ENCODE measurements around the gene KDM4C.

The KDM4C gene

DNA sequence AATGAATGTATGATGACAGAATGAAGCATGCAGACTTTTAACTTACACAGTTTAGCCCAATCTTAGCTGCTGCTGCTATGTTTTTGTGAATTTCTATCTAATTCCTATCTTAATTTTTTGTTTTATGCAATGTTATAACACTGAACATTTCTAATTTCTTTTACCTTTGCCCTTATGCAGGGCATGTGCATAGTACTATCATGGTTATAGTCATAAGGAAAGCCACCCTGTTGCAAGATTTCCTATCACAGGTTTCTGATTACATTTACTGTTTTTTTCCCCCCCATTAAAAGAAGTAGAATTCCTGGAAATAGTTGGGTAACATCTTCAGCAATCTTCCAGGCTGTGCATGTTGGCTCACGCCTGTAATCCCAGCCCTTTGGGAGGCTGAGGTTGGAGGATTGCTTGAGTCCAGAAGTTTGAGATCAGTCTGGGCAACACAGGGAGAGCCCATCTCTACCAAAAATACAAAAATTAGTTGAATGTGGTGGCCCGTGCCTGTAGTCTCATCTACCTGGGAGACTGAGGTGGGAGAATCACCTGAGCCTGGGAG lies 164.4 kb downstream of the KDM4C start:
- Histone ChIP-seq H3K36me3 (replicated peaks) (no peaks in the 10 kb centered on the region), H3K27ac (no peak overlapping the region), H3K27me3 (replicated peaks) (no peaks in the 10 kb centered on the region), H3K4me3 (ENCODE audit: low read depth, low read length) (no peak overlapping the region)
- no peak for DNase-seq
- in situ Hi-C loops (cut with HindIII; ENCODE audit: low pct_ligation_motif_present, low sequenced_read_pairs), result no loop called here
- TF ChIP-seq, protein P1, sequence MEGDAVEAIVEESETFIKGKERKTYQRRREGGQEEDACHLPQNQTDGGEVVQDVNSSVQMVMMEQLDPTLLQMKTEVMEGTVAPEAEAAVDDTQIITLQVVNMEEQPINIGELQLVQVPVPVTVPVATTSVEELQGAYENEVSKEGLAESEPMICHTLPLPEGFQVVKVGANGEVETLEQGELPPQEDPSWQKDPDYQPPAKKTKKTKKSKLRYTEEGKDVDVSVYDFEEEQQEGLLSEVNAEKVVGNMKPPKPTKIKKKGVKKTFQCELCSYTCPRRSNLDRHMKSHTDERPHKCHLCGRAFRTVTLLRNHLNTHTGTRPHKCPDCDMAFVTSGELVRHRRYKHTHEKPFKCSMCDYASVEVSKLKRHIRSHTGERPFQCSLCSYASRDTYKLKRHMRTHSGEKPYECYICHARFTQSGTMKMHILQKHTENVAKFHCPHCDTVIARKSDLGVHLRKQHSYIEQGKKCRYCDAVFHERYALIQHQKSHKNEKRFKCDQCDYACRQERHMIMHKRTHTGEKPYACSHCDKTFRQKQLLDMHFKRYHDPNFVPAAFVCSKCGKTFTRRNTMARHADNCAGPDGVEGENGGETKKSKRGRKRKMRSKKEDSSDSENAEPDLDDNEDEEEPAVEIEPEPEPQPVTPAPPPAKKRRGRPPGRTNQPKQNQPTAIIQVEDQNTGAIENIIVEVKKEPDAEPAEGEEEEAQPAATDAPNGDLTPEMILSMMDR (IDR thresholded peaks at IDR 0.05; ENCODE audit: low read depth, low read length, missing control alignments), result no peak

DNA sequence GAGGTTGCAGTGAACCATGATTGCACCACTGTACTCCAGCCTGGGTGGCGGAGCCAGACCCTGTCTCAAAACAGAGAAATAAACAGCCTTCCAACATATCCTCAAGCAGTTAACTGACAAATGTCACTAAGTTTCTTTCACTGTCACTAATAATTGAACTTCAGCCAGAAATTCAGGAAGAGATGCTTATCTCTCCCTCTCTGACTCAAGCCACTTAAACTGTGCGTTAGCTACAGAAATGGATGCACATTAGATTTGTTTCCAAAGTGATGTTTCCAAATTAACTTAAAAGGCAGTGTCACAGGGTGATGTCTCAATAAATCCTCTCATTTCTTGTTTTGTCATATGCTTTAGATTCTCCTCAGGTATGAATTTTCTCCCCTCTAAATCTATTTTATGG lies 164.9 kb downstream of the KDM4C start:
- no peaks in the 10 kb centered on the region for H3K27me3 ChIP-seq (replicated peaks)
- in situ Hi-C loops (cut with HindIII; ENCODE audit: low pct_ligation_motif_present, low sequenced_read_pairs), result no loop called here
- no peak overlapping the region for H3K4me3 ChIP-seq (ENCODE audit: low read depth, low read length)
- no peak for DNase-seq
- no peak overlapping the region for H3K27ac ChIP-seq
- no peaks in the 10 kb centered on the region for H3K36me3 ChIP-seq (replicated peaks)
- TF ChIP-seq, protein P1 (IDR thresholded peaks at IDR 0.05; ENCODE audit: low read depth, low read length, missing control alignments), result no peak

DNA sequence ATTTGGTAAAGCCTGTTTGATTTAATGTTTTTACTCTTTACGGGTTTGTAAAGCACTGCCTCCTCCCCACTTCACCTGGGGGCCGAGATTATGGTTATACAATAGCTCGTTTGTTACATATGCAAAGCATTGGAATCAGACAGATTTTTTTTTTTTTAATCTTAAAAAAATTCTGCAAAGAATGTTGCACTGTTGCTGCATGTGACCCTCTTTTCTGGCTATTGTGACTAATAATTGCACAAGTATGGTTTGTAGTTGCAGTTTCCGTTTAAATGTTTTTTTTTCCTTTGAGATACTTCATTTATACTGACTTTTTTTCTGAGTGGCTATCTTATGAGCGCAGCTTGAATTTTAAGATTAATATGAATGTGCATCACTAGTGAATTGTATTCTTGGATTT lies 165.3 kb downstream of the KDM4C start:
- in situ Hi-C loops (cut with HindIII; ENCODE audit: low pct_ligation_motif_present, low sequenced_read_pairs), result no loop called here
- DNase-seq, result no peak
- H3K36me3 ChIP-seq (replicated peaks), result no peaks in the 10 kb centered on the region
- no peaks in the 10 kb centered on the region for H3K27me3 ChIP-seq (replicated peaks)
- H3K27ac ChIP-seq, result no peak overlapping the region
- TF ChIP-seq, protein P1 (IDR thresholded peaks at IDR 0.05; ENCODE audit: low read depth, low read length, missing control alignments), result no peak
- no peak overlapping the region for H3K4me3 ChIP-seq (ENCODE audit: low read depth, low read length)

DNA sequence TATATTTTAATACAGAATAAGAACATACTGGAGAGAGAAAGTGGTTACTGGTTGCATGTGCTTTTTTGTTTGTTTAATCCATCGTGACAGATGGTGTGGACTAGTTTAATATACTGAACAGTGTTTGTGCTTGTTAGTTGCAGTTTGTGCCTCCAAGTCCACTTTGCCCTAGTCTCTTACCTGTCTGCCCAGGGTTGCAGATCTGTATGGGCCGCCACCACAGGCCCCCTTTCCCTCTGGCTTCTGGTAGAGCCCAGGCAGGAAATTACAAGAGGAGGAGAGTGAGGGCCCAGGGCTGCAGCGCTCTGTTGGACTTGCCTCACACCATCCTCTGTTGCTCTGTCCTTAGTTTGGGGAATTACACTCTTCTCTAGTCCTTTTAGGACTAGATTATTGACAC lies 166.4 kb downstream of the KDM4C start:
- no peak for DNase-seq
- Histone ChIP-seq H3K27ac (no peak overlapping the region), H3K4me3 (ENCODE audit: low read depth, low read length) (no peak overlapping the region), H3K27me3 (replicated peaks) (no peaks in the 10 kb centered on the region), H3K36me3 (replicated peaks) (no peaks in the 10 kb centered on the region)
- in situ Hi-C loops (cut with HindIII; ENCODE audit: low pct_ligation_motif_present, low sequenced_read_pairs), result no loop called here
- TF ChIP-seq, protein P1 (IDR thresholded peaks at IDR 0.05; ENCODE audit: low read depth, low read length, missing control alignments), result no peak

DNA sequence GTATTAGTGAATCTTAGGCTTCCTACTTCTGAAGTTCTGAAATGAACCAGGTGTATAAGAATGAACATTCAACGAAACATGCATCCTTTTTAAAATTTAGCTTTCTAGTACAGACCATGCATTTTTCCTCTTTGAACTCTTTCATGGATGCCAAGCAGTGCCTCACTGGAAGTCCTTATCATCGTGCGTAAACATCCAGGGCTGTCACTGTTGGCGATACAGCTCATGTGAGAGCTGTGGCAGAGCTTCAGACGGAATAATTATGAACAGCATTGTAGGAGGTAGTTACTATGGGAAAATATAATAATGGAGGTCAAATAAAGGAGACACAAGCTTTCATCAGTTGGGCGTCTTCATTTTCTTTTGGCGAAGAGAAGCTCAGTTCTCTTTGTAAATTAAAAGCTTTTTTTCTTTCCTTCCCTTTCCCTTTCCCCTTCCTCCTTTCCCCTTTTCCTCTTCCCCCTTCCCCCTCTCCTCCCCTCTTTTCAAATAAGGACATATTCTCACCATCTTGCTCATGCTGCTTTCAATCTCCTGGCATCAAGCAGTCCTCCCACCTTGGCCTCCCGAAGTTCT lies 167.3 kb downstream of the KDM4C start:
- in situ Hi-C loops (cut with HindIII; ENCODE audit: low pct_ligation_motif_present, low sequenced_read_pairs), result no loop called here
- H3K27ac ChIP-seq, result no peak overlapping the region
- TF ChIP-seq, protein P1 (IDR thresholded peaks at IDR 0.05; ENCODE audit: low read depth, low read length, missing control alignments), result no peak
- no peak for DNase-seq
- no peaks in the 10 kb centered on the region for H3K27me3 ChIP-seq (replicated peaks)
- H3K36me3 ChIP-seq (replicated peaks), result no peaks in the 10 kb centered on the region
- H3K4me3 ChIP-seq (ENCODE audit: low read depth, low read length), result no peak overlapping the region

GRCh38 chr9:6925836-6926235 lies 168.1 kb downstream of the KDM4C start:
- Histone ChIP-seq H3K4me3 (ENCODE audit: low read depth, low read length) (no peak overlapping the region), H3K36me3 (replicated peaks) (no peaks in the 10 kb centered on the region), H3K27ac (no peak overlapping the region), H3K27me3 (replicated peaks) (no peaks in the 10 kb centered on the region)
- DNase-seq, result no peak
- in situ Hi-C loops (cut with HindIII; ENCODE audit: low pct_ligation_motif_present, low sequenced_read_pairs), result no loop called here
- TF ChIP-seq, protein P1 (IDR thresholded peaks at IDR 0.05; ENCODE audit: low read depth, low read length, missing control alignments), result no peak

Data from brain microvascular endothelial cell (primary cell).